HL-60 (cell line): Measurements from ENCODE around the gene GGTLC2.
"Not testable (repeated sequence)": the region's sequence is repeated elsewhere in the genome, so short reads cannot be mapped to it uniquely, and the experiment has no call there.

Experiments used
- CTCF ChIP-seq: IDR thresholded peaks from one replicate; pipeline ENCODE4 v1.5.1; 2011; ENCODE audit warnings: low read length, control low read depth, inconsistent platforms; ENCODE audit not compliant: insufficient read depth
- GABPA ChIP-seq: IDR thresholded peaks from 2 replicates; pipeline ENCODE4 v1.6.1; 2012; ENCODE audit warnings: low read depth
- POLR2AphosphoS5 ChIP-seq: IDR thresholded peaks from 2 replicates; pipeline ENCODE4 v1.6.1; 2012; ENCODE audit warnings: low read depth
- REST ChIP-seq: IDR thresholded peaks from 2 replicates; pipeline ENCODE4 v1.6.1; 2012; ENCODE audit warnings: low read depth; ENCODE audit not compliant: insufficient replicate concordance

- TF ChIP-seq CTCF, REST, POLR2AphosphoS5, GABPA: not testable (repeated sequence)
Measured at GRCh38 chr22:22651593-22651992, 7.2 kb downstream of the GGTLC2 start.
